VCaP (cell line): Measurements from ENCODE around the gene ABCC3.

Experiments
- H3K27ac ChIP-seq: fragments of 450-650 bp; 2 replicates; pipeline ENCODE4 v1.5.1; 2017
- TF ChIP-seq, protein P1 (sequence below): fragments of 450-650 bp; conservative IDR thresholded peaks from 2 replicates; pipeline ENCODE4 v1.5.1; 2017; ENCODE audit warnings: mild to moderate bottlenecking, moderate library complexity

The ABCC3 gene, protein sequence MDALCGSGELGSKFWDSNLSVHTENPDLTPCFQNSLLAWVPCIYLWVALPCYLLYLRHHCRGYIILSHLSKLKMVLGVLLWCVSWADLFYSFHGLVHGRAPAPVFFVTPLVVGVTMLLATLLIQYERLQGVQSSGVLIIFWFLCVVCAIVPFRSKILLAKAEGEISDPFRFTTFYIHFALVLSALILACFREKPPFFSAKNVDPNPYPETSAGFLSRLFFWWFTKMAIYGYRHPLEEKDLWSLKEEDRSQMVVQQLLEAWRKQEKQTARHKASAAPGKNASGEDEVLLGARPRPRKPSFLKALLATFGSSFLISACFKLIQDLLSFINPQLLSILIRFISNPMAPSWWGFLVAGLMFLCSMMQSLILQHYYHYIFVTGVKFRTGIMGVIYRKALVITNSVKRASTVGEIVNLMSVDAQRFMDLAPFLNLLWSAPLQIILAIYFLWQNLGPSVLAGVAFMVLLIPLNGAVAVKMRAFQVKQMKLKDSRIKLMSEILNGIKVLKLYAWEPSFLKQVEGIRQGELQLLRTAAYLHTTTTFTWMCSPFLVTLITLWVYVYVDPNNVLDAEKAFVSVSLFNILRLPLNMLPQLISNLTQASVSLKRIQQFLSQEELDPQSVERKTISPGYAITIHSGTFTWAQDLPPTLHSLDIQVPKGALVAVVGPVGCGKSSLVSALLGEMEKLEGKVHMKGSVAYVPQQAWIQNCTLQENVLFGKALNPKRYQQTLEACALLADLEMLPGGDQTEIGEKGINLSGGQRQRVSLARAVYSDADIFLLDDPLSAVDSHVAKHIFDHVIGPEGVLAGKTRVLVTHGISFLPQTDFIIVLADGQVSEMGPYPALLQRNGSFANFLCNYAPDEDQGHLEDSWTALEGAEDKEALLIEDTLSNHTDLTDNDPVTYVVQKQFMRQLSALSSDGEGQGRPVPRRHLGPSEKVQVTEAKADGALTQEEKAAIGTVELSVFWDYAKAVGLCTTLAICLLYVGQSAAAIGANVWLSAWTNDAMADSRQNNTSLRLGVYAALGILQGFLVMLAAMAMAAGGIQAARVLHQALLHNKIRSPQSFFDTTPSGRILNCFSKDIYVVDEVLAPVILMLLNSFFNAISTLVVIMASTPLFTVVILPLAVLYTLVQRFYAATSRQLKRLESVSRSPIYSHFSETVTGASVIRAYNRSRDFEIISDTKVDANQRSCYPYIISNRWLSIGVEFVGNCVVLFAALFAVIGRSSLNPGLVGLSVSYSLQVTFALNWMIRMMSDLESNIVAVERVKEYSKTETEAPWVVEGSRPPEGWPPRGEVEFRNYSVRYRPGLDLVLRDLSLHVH (N-terminal part only)

DNA sequence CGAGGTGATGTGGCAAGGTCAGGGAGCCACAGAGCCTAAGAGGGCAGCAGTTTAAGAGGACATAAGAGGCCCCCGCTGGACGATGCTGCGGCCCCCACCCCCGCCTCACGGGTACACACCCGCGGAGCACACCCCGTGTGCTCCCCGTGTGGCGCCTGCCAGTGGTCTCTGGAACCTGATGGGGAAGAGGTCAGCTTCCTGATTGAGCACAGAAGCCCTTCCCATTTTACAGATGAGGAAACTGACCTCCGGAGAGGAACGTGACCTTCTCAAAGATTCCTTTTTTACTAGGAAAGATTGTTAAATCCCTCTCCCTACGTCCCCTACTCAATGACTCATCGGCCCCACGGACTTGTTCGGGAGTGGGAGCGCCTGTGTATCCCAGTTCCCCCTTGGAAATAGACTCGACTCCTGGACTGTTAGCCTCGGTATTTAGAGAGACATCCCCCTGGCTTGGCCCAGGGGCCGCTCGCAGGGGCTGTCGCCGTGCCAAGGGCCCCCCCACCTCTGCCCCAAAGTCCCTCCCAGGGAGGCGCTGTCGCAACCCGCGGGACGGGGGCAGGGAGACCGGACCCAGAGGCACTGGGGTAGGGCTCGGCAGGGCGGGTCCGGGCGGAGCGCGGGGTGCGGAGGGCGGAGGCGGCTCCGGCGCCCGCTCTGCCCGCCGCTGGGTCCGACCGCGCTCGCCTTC, at the start of gene ABCC3:
Gene ABCC3 (plus strand): TSS at position 658 of the 691 bp plus-strand sequence. CDS start 56 bp downstream, outside the sequence.
- peak within 1 kb of the TSS; percentile 69; the same call in 1 of the 2 replicates for H3K27ac ChIP-seq
- TF ChIP-seq, protein P1, sequence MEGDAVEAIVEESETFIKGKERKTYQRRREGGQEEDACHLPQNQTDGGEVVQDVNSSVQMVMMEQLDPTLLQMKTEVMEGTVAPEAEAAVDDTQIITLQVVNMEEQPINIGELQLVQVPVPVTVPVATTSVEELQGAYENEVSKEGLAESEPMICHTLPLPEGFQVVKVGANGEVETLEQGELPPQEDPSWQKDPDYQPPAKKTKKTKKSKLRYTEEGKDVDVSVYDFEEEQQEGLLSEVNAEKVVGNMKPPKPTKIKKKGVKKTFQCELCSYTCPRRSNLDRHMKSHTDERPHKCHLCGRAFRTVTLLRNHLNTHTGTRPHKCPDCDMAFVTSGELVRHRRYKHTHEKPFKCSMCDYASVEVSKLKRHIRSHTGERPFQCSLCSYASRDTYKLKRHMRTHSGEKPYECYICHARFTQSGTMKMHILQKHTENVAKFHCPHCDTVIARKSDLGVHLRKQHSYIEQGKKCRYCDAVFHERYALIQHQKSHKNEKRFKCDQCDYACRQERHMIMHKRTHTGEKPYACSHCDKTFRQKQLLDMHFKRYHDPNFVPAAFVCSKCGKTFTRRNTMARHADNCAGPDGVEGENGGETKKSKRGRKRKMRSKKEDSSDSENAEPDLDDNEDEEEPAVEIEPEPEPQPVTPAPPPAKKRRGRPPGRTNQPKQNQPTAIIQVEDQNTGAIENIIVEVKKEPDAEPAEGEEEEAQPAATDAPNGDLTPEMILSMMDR: no peak

DNA sequence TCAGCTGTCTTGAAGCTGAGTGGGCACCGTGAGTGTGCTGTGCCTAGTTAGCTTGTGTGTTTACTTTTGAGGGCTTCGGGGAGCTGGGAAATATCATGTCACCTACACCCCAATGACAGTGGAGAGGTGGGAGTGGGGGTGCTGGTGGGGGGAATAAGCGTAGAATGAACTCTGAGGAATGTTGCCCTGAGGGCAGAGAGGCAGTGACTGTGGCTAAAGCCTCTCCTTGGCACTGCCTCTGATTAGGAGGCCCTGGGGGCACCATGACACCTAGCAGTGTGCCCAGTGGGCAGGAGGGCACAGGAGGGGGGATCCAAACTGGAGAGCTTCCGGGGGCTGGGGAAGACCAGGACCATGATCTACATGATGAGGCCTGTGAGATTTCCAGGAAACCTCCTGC, 49.3 kb upstream of the ABCC3 start:
- H3K27ac ChIP-seq: no peak overlapping the region
- TF ChIP-seq, protein P1: no peak

DNA sequence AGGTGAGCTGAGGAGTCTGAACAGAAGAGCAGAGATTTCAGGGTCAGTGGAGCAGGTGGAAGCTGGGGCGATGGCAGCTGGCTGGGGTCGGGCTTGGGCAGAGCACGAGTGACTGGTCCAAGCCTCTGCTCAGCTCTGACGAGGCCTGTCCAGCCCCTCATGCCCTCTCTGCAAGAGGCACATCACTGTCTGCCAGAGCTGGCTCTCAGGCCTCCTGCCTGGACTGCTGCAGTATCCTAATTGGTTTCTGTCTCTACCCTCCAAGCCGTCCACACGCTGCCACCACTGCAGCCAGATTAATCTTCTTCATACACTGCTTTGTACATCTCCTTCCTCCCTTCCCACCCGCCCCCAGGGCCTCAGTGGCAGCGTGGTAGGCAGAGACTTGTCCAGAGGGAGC, 48.8 kb upstream of the ABCC3 start:
- no peak overlapping the region for H3K27ac ChIP-seq
- TF ChIP-seq, protein P1: no peak

DNA sequence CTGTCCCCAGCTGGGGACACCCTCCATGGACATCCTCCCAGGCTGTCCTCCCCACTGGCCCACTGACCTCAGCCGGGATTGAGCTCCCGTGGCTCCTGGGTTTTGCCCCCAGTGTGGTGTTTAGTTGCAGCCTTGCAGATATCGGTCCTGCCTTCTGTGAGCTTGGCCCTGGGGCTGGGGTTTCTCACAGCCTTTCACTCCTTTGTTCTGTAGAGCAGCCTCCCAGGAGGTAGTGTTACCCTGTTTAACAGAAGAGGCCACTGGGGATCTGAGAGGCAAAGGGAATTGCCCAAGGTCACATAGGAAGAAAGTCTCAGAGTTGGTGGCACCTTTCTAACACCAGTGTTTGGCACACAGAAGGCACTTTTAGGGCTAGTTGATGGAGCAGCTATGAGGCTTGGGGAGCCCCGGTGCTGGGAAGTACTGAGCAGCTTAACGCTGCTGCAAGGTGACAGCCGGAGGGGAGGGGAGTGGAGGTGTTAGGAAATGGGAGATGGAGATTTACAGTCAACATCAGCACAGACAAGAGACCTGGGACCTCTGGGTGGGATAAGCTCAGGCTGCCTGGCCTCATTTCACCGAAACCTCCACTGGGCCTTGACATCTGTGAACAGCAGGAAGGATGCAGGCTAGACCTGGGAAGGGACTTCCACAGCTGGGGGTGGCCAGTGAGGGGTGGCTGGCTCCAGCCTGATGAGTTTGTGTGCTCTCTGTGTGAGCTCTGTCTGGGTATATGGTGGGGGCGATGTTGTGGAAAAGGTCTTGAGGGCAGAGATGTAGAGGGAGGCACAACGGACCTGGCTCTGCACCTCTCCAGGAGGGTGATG, 48.0 kb upstream of the ABCC3 start:
- no peak overlapping the region for H3K27ac ChIP-seq
- TF ChIP-seq, protein P1: no peak

DNA sequence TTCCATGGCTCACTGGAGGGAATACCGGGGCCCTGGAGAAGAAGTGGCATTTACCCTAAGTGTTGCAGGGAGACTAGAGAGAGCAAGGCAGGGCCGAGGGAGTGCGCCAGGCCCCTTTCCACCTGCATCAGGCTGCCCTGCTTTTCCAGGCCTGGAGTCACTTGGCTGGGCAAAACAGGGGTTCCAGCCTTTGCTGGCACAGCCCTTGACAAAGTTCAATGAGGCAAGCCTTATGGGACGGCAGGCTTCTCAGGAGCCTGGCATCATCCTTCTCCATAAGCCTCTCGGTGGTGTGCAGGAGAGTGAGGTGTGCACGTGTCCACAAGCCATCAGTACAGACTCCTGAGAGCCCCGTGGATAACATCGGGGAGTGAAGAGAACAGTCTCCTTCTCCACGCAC, 47.1 kb upstream of the ABCC3 start:
- TF ChIP-seq, protein P1: no peak
- H3K27ac ChIP-seq: no peak overlapping the region

DNA sequence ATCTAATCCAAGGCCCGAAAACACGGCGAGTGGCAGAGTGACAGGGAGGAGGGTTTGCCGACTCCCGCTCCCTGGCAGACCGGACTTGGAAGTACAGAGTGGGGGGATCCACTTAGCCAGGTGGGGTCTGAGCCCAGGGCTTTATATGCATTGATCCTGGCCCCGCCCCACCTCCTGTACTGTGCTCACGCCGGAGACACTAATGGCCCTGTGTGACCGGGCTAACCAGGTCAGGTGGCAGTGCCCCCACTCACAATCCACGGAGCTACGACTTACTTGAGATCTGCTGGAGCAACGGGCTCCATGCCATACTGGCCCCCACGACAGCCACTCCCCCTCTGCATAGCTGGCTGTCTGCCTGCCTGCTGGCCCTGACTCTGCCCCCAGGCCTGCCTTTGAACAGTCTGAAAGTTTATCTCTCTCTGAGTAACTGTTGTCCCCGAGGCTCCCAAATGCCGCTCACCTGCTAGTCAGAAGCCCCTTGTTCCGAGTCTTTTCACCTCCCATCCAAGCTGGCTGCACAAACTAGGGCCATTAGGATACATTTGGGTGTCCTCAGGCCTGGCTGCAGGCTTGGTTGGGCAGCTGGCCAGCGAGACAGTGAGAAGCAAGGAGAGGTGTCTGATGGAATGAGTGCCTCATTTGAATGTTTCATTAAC, 46.2 kb upstream of the ABCC3 start:
- TF ChIP-seq, protein P1: no peak
- H3K27ac ChIP-seq: peak overlapping the region; percentile 78
